ENCODE measurements around the gene ST6GAL1. TPM values are rescaled to one million over a fixed set of nuclear protein-coding genes. Genes with fewer than 3 reads are reported as not detected.
"Not testable (repeated sequence)": the region's sequence is repeated elsewhere in the genome, so short reads cannot be mapped to it uniquely, and the experiment has no call there.

The ST6GAL1 gene
- total RNA-seq, 1 donor from 2014 or later: 16.7 TPM

DNA sequence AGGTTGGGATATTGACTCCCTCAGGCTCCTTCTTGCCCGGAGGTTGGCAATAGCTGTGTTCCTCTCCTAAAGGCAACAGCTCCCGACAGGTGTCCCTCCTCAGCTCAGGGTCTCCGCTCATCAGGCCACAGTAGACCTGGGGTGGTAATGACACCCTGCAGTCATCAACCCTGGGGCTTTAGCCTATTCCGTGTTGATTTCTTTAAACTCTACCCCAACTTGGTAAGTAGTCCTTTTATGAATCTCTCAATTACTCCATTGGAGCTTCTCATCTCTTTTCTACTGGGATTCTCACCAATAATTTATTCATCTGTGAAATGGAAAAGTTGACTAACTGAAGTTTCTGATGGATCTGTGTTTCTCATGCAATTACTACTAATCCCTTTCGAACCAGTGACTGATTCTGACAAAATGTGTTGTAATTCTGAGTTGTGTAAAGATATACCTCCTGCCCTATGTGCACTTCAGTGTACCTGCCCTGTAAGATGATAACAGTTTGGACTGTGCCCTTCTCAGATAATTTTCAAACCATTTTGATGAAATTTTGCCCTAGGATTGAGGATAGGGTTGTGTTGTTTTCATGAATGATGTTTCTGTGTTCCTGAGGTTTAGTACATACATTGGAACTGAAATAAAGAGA lies 119.3 kb downstream of the ST6GAL1 start:
- H3K36me3 ChIP-seq (ENCODE audit: control insufficient read depth in 3 of 3, insufficient read depth in 3 of 3, low read length in 3 of 3): peaks cover 0 to 12% (median 2%) of the 10 kb centered on the region in 3 donors
- no peaks in the 10 kb centered on the region for H3K4me1 ChIP-seq (ENCODE audit: control insufficient read depth in 3 of 3, insufficient read depth in 3 of 3, low read length in 3 of 3)
- H3K4me3 ChIP-seq (ENCODE audit: low read length in 3 of 3): no peak overlapping the region
- H3K27me3 ChIP-seq (ENCODE audit: control insufficient read depth in 3 of 3, insufficient read depth in 3 of 3, low read length in 3 of 3): no peaks in the 10 kb centered on the region
- no peaks in the 10 kb centered on the region for H3K9me3 ChIP-seq (ENCODE audit: control insufficient read depth in 3 of 3, low read length in 3 of 3)
- H3K27ac ChIP-seq (ENCODE audit: low read depth, low read length): no peak overlapping the region
- no peak overlapping the region for H3K9ac ChIP-seq (ENCODE audit: low read depth in 1 of 3, low read length in 3 of 3)

DNA sequence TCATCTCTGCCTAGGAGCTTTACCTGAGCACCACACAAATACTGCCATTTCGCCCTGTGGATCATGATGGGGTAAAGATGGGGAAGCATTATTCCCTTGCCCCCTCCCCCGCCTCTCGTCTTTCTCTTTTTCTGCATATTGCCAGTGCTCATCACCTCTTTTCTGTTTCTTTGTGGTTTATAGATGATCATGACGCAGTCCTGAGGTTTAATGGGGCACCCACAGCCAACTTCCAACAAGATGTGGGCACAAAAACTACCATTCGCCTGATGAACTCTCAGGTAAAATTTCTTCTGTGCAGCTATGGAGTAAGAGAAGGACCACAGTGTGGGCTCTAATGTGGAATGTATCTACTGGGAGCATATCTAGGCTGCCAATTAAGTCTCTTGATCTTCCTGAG lies 120.7 kb downstream of the ST6GAL1 start:
- peaks cover 0 to 12% (median 2%) of the 10 kb centered on the region in 3 donors for H3K36me3 ChIP-seq (ENCODE audit: control insufficient read depth in 3 of 3, insufficient read depth in 3 of 3, low read length in 3 of 3)
- H3K4me3 ChIP-seq (ENCODE audit: low read length in 3 of 3): no peak overlapping the region
- H3K27ac ChIP-seq (ENCODE audit: low read depth, low read length): no peak overlapping the region

DNA sequence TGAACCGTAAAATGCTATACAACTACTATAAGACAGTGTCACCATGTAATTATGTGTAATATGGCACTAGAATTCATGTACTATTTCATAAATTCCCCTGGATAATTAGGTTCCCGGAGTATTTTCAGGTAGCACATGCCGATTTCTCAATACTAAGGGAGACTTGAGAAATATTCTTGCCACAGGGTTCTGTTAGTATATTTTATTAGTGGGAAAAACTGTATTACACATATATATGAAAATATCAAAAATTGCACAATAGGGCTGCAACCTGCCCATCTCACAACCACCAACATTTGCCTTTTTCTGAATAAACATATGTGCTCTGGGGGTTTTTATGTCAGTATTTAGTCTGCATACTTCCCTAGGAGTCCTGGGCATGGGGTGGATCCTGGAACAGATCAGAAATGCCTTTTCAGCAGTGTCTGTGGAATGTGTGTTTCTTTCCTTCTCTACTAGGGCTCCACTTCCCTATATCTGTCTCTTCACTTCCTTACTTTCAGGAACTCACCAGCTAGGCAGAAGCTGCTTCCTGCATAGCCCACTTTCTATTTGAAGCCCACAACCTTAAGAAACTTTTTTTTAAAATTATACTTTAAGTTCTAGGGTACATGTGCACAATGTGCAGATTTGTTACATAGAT lies 121.5 kb downstream of the ST6GAL1 start:
- Histone ChIP-seq H3K9ac (ENCODE audit: low read depth in 1 of 3, low read length in 3 of 3) (no peak overlapping the region), H3K4me3 (ENCODE audit: low read length in 3 of 3) (no peak overlapping the region), H3K4me1 (ENCODE audit: control insufficient read depth in 3 of 3, insufficient read depth in 3 of 3, low read length in 3 of 3) (no peaks in the 10 kb centered on the region), H3K9me3 (ENCODE audit: control insufficient read depth in 3 of 3, low read length in 3 of 3) (no peaks in the 10 kb centered on the region), H3K36me3 (ENCODE audit: control insufficient read depth in 3 of 3, insufficient read depth in 3 of 3, low read length in 3 of 3) (peaks cover 0 to 12% (median 2%) of the 10 kb centered on the region in 3 donors), H3K27me3 (ENCODE audit: control insufficient read depth in 3 of 3, insufficient read depth in 3 of 3, low read length in 3 of 3) (no peaks in the 10 kb centered on the region), H3K27ac (ENCODE audit: low read depth, low read length) (no peak overlapping the region)

More for the DNA sequence above, 120.7 kb downstream of the ST6GAL1 start:
- H3K9me3 ChIP-seq (ENCODE audit: control insufficient read depth in 3 of 3, low read length in 3 of 3): no peaks in the 10 kb centered on the region
- H3K9ac ChIP-seq (ENCODE audit: low read depth in 1 of 3, low read length in 3 of 3): no peak overlapping the region
- no peaks in the 10 kb centered on the region for H3K27me3 ChIP-seq (ENCODE audit: control insufficient read depth in 3 of 3, insufficient read depth in 3 of 3, low read length in 3 of 3)
- H3K4me1 ChIP-seq (ENCODE audit: control insufficient read depth in 3 of 3, insufficient read depth in 3 of 3, low read length in 3 of 3): no peaks in the 10 kb centered on the region

DNA sequence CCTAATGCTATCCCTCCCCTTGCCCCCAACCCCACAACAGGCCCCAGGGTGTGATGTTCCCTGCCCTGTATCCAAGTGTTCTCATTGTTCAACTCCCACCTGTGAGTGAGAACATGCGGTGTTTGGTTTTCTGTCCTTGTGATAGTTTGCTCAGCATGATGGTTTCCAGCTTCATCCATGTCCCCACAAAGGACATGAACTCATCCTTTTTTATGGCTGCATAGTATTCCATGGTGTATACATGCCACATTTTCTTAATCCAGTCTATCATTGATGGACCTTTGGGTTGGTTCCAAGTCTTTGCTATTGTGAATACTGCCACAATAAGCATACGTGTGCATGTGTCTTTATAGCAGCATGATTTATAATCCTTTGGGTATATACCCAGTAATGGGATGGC lies 122.1 kb downstream of the ST6GAL1 start:
- not testable (repeated sequence) for H3K9me3 ChIP-seq (ENCODE audit: control insufficient read depth in 3 of 3, low read length in 3 of 3); H3K9ac ChIP-seq (ENCODE audit: low read depth in 1 of 3, low read length in 3 of 3); H3K27me3 ChIP-seq (ENCODE audit: control insufficient read depth in 3 of 3, insufficient read depth in 3 of 3, low read length in 3 of 3); H3K4me1 ChIP-seq (ENCODE audit: control insufficient read depth in 3 of 3, insufficient read depth in 3 of 3, low read length in 3 of 3); H3K27ac ChIP-seq (ENCODE audit: low read depth, low read length); H3K4me3 ChIP-seq (ENCODE audit: low read length in 3 of 3)
- peaks cover 0 to 12% (median 2%) of the 10 kb centered on the region in 3 donors for H3K36me3 ChIP-seq (ENCODE audit: control insufficient read depth in 3 of 3, insufficient read depth in 3 of 3, low read length in 3 of 3)

DNA sequence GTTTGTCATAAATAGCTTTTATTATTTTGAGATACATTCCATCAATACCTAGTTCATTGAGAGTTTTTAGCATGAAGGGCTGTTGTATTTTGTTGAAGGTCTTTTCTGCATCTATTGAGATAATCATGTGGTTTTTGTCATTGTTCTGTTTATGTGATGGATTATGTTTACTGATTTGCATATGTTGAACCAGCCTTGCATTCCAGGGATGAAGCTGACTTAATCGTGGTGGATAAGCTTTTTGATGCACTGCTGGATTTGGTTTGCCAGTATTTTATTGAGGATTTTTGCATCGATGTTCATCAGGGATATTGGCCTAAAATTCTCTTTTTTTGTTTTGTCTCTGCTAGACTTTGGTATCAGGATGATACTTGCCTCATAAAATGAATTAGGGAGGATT lies 124.1 kb downstream of the ST6GAL1 start:
- not testable (repeated sequence) for H3K9ac ChIP-seq (ENCODE audit: low read depth in 1 of 3, low read length in 3 of 3); H3K9me3 ChIP-seq (ENCODE audit: control insufficient read depth in 3 of 3, low read length in 3 of 3); H3K4me1 ChIP-seq (ENCODE audit: control insufficient read depth in 3 of 3, insufficient read depth in 3 of 3, low read length in 3 of 3); H3K27me3 ChIP-seq (ENCODE audit: control insufficient read depth in 3 of 3, insufficient read depth in 3 of 3, low read length in 3 of 3); H3K4me3 ChIP-seq (ENCODE audit: low read length in 3 of 3); H3K27ac ChIP-seq (ENCODE audit: low read depth, low read length)
- H3K36me3 ChIP-seq (ENCODE audit: control insufficient read depth in 3 of 3, insufficient read depth in 3 of 3, low read length in 3 of 3): peaks cover 0 to 11% (median 0%) of the 10 kb centered on the region in 3 donors

DNA sequence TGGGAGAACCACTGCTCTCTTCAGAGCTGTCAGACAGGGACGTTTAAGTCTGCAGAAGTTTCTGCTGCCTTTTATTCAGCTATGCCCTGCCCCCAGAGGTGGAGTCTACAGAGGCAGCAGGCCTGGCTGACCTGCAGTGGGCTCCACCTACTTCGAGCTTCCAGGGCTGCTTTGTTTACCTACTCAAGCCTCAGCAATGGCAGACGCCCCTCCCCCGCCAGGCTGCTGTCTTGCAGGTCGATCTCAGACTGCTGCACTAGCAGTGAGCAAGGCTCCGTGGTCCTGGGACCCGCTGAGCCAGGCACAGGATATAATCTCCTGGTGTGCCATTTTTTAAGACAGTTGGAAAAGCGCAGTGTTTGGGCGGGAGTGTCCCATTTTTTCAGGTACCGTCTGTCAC lies 127.5 kb downstream of the ST6GAL1 start:
- not testable (repeated sequence) for H3K27me3 ChIP-seq (ENCODE audit: control insufficient read depth in 3 of 3, insufficient read depth in 3 of 3, low read length in 3 of 3); H3K36me3 ChIP-seq (ENCODE audit: control insufficient read depth in 3 of 3, insufficient read depth in 3 of 3, low read length in 3 of 3); H3K9me3 ChIP-seq (ENCODE audit: control insufficient read depth in 3 of 3, low read length in 3 of 3); H3K4me3 ChIP-seq (ENCODE audit: low read length in 3 of 3); H3K27ac ChIP-seq (ENCODE audit: low read depth, low read length); H3K9ac ChIP-seq (ENCODE audit: low read depth in 1 of 3, low read length in 3 of 3); H3K4me1 ChIP-seq (ENCODE audit: control insufficient read depth in 3 of 3, insufficient read depth in 3 of 3, low read length in 3 of 3)

DNA sequence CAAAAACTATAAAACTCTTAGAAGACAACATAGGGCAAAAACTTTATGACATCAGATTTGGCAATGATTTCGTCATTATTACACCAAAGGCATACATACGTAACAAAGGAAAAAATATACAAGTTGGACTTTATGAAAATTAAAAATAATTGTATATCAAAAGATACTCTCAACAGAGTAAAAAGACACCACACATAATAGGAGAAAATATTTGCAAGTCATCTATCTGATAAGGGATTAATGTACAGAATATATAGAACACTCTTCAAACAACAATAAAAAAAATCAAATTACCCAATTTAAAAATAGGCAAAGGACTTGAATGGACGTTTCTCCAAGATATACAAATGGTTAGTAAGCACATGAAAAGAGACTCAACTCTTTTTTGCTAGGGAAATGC lies 131.4 kb downstream of the ST6GAL1 start:
- Histone ChIP-seq H3K36me3 (ENCODE audit: control insufficient read depth in 3 of 3, insufficient read depth in 3 of 3, low read length in 3 of 3) (peaks cover 0 to 3% (median 0%) of the 10 kb centered on the region in 3 donors), H3K9ac (ENCODE audit: low read depth in 1 of 3, low read length in 3 of 3) (no peak overlapping the region), H3K4me3 (ENCODE audit: low read length in 3 of 3) (no peak overlapping the region), H3K9me3 (ENCODE audit: control insufficient read depth in 3 of 3, low read length in 3 of 3) (peaks cover 0 to 2% (median 0%) of the 10 kb centered on the region in 3 donors), H3K27ac (ENCODE audit: low read depth, low read length) (no peak overlapping the region), H3K4me1 (ENCODE audit: control insufficient read depth in 3 of 3, insufficient read depth in 3 of 3, low read length in 3 of 3) (peaks cover 14 to 33% (median 28%) of the 10 kb centered on the region in 3 donors), H3K27me3 (ENCODE audit: control insufficient read depth in 3 of 3, insufficient read depth in 3 of 3, low read length in 3 of 3) (no peaks in the 10 kb centered on the region)

DNA sequence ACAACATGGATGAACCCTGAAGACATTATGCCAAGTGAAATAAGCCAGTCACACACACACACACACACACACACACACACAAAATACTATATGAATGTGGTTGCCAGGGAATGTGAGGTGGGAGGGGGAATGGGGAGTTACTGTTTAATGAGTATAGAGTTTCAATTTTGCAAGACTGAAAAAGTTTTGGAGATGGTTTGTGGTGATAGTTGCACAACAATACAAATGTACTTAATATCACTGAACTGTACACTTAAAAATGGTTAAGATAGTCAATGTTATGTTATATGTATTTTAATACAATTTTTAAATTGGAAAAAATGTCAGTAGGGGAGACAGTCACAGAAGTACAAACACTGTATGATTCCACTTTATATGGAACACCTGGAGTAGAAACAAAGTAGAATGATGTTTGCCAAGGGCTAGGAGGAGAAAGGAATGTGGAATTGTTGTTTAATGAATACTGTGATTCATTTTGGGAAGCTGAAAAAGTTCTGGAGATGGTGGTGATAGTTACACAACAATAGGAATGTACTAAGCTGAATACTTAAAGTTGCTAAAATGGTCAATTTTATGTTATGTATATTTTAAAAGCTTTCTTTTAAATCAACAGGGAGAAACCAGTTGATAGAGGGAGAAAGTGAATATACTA lies 132.3 kb downstream of the ST6GAL1 start:
- Histone ChIP-seq H3K27me3 (ENCODE audit: control insufficient read depth in 3 of 3, insufficient read depth in 3 of 3, low read length in 3 of 3) (no peaks in the 10 kb centered on the region), H3K4me3 (ENCODE audit: low read length in 3 of 3) (no peak overlapping the region), H3K36me3 (ENCODE audit: control insufficient read depth in 3 of 3, insufficient read depth in 3 of 3, low read length in 3 of 3) (peaks cover 0 to 3% (median 0%) of the 10 kb centered on the region in 3 donors), H3K4me1 (ENCODE audit: control insufficient read depth in 3 of 3, insufficient read depth in 3 of 3, low read length in 3 of 3) (peaks cover 16 to 33% (median 28%) of the 10 kb centered on the region in 3 donors), H3K9ac (ENCODE audit: low read depth in 1 of 3, low read length in 3 of 3) (no peak overlapping the region), H3K9me3 (ENCODE audit: control insufficient read depth in 3 of 3, low read length in 3 of 3) (peaks cover 0 to 2% (median 0%) of the 10 kb centered on the region in 3 donors), H3K27ac (ENCODE audit: low read depth, low read length) (no peak overlapping the region)

DNA sequence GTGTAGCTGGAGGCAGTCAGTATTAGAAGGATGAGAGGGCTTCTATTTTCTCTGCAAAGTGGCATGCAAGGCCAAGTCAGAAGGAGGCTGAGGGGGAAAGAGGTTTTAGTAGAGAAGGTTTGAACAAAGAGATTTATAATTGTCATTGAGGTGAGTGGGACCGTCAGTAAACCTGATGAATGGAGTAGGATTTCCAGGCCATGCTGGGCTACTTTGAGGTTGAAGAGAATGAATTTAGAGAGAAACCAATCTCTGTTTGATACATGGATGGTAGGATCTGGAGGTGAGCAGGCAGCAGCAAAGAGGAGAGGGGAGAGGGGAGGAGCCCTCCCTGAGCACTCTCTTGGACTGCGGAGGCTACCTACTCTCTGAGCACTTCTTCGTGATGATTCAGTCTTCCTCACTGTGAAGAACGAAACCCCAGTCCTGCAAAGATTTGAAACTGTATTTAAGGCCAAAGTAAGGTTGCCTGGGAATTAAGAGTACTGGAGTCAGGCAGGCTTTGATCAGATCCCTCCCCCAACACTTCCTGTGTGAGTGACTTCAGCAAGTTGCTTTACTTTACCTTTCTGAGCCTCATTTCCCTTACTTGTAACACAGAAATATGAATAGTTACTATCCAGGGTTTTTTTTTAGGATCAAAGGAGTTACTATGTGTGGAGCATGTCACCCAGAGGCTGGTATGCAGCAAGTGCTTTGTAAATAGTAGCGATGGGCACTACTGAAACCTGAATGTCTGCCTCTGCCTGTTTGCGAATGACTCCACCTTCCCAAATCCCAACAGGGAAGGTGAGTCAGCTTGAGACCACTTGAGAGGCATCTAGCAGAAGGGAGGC lies 133.2 kb downstream of the ST6GAL1 start:
- no peaks in the 10 kb centered on the region for H3K9me3 ChIP-seq (ENCODE audit: control insufficient read depth in 3 of 3, low read length in 3 of 3)
- H3K4me3 ChIP-seq (ENCODE audit: low read length in 3 of 3): no peak overlapping the region
- no peak overlapping the region for H3K9ac ChIP-seq (ENCODE audit: low read depth in 1 of 3, low read length in 3 of 3)
- H3K27ac ChIP-seq (ENCODE audit: low read depth, low read length): no peak overlapping the region
- H3K27me3 ChIP-seq (ENCODE audit: control insufficient read depth in 3 of 3, insufficient read depth in 3 of 3, low read length in 3 of 3): no peaks in the 10 kb centered on the region
- peaks cover 0 to 3% (median 0%) of the 10 kb centered on the region in 3 donors for H3K36me3 ChIP-seq (ENCODE audit: control insufficient read depth in 3 of 3, insufficient read depth in 3 of 3, low read length in 3 of 3)
- peaks cover 16 to 33% (median 28%) of the 10 kb centered on the region in 3 donors for H3K4me1 ChIP-seq (ENCODE audit: control insufficient read depth in 3 of 3, insufficient read depth in 3 of 3, low read length in 3 of 3)

All from skeletal muscle tissue (tissue), 4 donors.